C4-2B (cell line): Measurements from ENCODE around the gene PTPRT.

Experiments
- CTCF ChIP-seq: fragments of 450-650 bp; conservative IDR thresholded peaks from 2 replicates; pipeline ENCODE4 v1.5.1; 2017; ENCODE audit warnings: mild to moderate bottlenecking
- ZFX ChIP-seq: fragments of 450-650 bp; IDR thresholded peaks from 2 replicates; pipeline ENCODE4 v1.6.1; 2017

- TF ChIP-seq CTCF, result no peak
- no peak for TF ChIP-seq ZFX
These were observed 787.3 kb downstream of the PTPRT start for GRCh38 chr20:42402455-42402854.
